ENCODE data around the gene HOXD8.

DNA sequence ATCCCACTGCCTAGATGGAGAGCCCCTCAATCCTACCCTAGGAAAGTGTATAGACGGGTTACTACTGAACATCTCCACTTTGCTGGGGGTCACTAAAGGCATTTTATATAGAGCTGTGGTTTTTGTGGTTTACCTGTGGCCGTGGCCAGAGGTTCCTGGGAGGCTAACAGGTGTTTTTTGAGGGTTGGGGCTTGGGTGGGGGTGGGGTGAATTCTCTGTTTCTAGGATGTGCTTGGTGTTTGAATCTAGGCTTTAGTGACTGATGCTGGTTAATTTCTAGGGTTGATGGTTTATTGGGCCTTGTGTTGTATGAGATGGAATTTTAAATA lies 7.7 kb downstream of the HOXD8 start:
- TF ChIP-seq, protein P1, sequence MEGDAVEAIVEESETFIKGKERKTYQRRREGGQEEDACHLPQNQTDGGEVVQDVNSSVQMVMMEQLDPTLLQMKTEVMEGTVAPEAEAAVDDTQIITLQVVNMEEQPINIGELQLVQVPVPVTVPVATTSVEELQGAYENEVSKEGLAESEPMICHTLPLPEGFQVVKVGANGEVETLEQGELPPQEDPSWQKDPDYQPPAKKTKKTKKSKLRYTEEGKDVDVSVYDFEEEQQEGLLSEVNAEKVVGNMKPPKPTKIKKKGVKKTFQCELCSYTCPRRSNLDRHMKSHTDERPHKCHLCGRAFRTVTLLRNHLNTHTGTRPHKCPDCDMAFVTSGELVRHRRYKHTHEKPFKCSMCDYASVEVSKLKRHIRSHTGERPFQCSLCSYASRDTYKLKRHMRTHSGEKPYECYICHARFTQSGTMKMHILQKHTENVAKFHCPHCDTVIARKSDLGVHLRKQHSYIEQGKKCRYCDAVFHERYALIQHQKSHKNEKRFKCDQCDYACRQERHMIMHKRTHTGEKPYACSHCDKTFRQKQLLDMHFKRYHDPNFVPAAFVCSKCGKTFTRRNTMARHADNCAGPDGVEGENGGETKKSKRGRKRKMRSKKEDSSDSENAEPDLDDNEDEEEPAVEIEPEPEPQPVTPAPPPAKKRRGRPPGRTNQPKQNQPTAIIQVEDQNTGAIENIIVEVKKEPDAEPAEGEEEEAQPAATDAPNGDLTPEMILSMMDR (IDR thresholded peaks at IDR 0.05), result no peak
- TF ChIP-seq POLR2AphosphoS5 (IDR thresholded peaks at IDR 0.05) (no peak), EP300 (IDR thresholded peaks at IDR 0.05) (no peak)

All from suprapubic skin (tissue), 4 donors.